Measurements from ENCODE around the gene AAK1. TPM values are rescaled to one million over a fixed set of nuclear protein-coding genes. Genes with fewer than 3 reads are reported as not detected.

The AAK1 gene
- polyA plus RNA-seq, 1 of the 3 experiments (the other 2 are of a cell fraction): 13.4 TPM

GRCh38 chr2:69499966-69500365 lies 143.6 kb downstream of the AAK1 start:
- H3K79me2 ChIP-seq (ENCODE audit: insufficient read depth): no peaks in the 10 kb centered on the region
- no peak overlapping the region for H3K4me2 ChIP-seq
- no peaks in the 10 kb centered on the region for H3K9me3 ChIP-seq
- no peak for DNase-seq
- no peak overlapping the region for H3K9ac ChIP-seq
- no peaks in the 10 kb centered on the region for H3K9me2 ChIP-seq
- 91% methylated on average over 3 of the region's 3 CpGs for WGBS (ENCODE audit: low lambda C conversion rate)
- CTCF ChIA-PET: interaction anchor here (1.0 kb wide), 1 partner anchor 65 kb away, joined by 6 read pairs; no protein-coding TSS in a partner anchor
- no peak overlapping the region for H3K27ac ChIP-seq (ENCODE audit: low read depth in 2 of 2, low read length in 1 of 2)
- H3F3A ChIP-seq (replicated peaks; ENCODE audit: insufficient read depth): no peaks in the 10 kb centered on the region
- H3K4me3 ChIP-seq (ENCODE audit: low read depth in 2 of 2, low read length in 1 of 2): no peak overlapping the region
- no peaks in the 10 kb centered on the region for H3K27me3 ChIP-seq (ENCODE audit: insufficient read depth)
- H3K4me1 ChIP-seq (ENCODE audit: control insufficient read depth in 1 of 2, insufficient read depth in 2 of 2, low read depth in 1 of 2, low read length in 1 of 2): no peaks in the 10 kb centered on the region
- no peak overlapping the region for H2AFZ ChIP-seq (ENCODE audit: low read depth)
- POLR2A ChIA-PET: no interaction called here
- no peak for TF ChIP-seq CHD2 (IDR thresholded peaks at IDR 0.05; ENCODE audit: low read length, partially characterized antibody)
- no peak for TF ChIP-seq GATA2 (CRISPR knock-in tag; IDR thresholded peaks at IDR 0.05)
- no peak for TF ChIP-seq FOXM1 (IDR thresholded peaks at IDR 0.05; ENCODE audit: low read depth)
- TF ChIP-seq ZBTB33 (IDR thresholded peaks at IDR 0.05; ENCODE audit: borderline replicate concordance, low read depth): no peak
- TF ChIP-seq FOSL2 (IDR thresholded peaks at IDR 0.05; ENCODE audit: borderline replicate concordance, low read depth): no peak
- no peak for TF ChIP-seq SMC3 (IDR thresholded peaks at IDR 0.05; ENCODE audit: low read depth, low read length)
- no peak for TF ChIP-seq TCF12 (IDR thresholded peaks at IDR 0.05)
- no peak for TF ChIP-seq NRF1 (IDR thresholded peaks at IDR 0.05; ENCODE audit: low read depth, low read length)
- no peaks in the 10 kb centered on the region for H4K20me1 ChIP-seq (ENCODE audit: insufficient read depth)
- H3K36me3 ChIP-seq (replicated peaks in 1 of 2; ENCODE audit: control insufficient read depth in 1 of 2, insufficient read depth in 2 of 2, low read length in 1 of 2): peaks cover 22 to 48% of the 10 kb centered on the region in 2 experiments

GRCh38 chr2:69499242-69499641 lies 144.3 kb downstream of the AAK1 start:
- Histone ChIP-seq H3K4me2 (no peak overlapping the region), H3K9me3 (no peaks in the 10 kb centered on the region), H3K27me3 (ENCODE audit: insufficient read depth) (no peaks in the 10 kb centered on the region), H3K27ac (ENCODE audit: low read depth in 2 of 2, low read length in 1 of 2) (no peak overlapping the region), H3K9me2 (no peaks in the 10 kb centered on the region), H3K79me2 (ENCODE audit: insufficient read depth) (no peaks in the 10 kb centered on the region), H3K36me3 (replicated peaks in 1 of 2; ENCODE audit: control insufficient read depth in 1 of 2, insufficient read depth in 2 of 2, low read length in 1 of 2) (peaks cover 27 to 46% of the 10 kb centered on the region in 2 experiments), H3K9ac (no peak overlapping the region), H2AFZ (ENCODE audit: low read depth) (no peak overlapping the region), H3F3A (replicated peaks; ENCODE audit: insufficient read depth) (no peaks in the 10 kb centered on the region), H3K4me3 (ENCODE audit: low read depth in 2 of 2, low read length in 1 of 2) (no peak overlapping the region), H4K20me1 (ENCODE audit: insufficient read depth) (no peaks in the 10 kb centered on the region), H3K4me1 (ENCODE audit: control insufficient read depth in 1 of 2, insufficient read depth in 2 of 2, low read depth in 1 of 2, low read length in 1 of 2) (peaks cover 0 to 2% of the 10 kb centered on the region in 2 experiments; a peak in 1 of 4 replicates)
- no peak for TF ChIP-seq POLR2AphosphoS5 (IDR thresholded peaks at IDR 0.05; ENCODE audit: low read depth, low read length)
- no peak for TF ChIP-seq CTCF (IDR thresholded peaks at IDR 0.05)
- TF ChIP-seq RFX5 (IDR thresholded peaks at IDR 0.05; ENCODE audit: low read length): no peak
- no peak for TF ChIP-seq FOSL2 (IDR thresholded peaks at IDR 0.05; ENCODE audit: borderline replicate concordance, low read depth)
- TF ChIP-seq TAF1 (IDR thresholded peaks at IDR 0.05; ENCODE audit: borderline replicate concordance, low read depth, low read length): no peak
- TF ChIP-seq NFIC (IDR thresholded peaks at IDR 0.05; ENCODE audit: borderline replicate concordance): no peak
- no peak for TF ChIP-seq TCF12 (IDR thresholded peaks at IDR 0.05)
- TF ChIP-seq NRF1 (IDR thresholded peaks at IDR 0.05; ENCODE audit: low read depth, low read length): no peak
- CTCF ChIA-PET: no interaction called here
- no peak for DNase-seq
- WGBS (ENCODE audit: low lambda C conversion rate): 93% methylated on average over 3 of the region's 3 CpGs
- POLR2A ChIA-PET: no interaction called here
